IMR-90 (cell line): Measurements from ENCODE around the gene TMEM221. TPM values are rescaled to one million over a fixed set of nuclear protein-coding genes. Genes with fewer than 3 reads are reported as not detected.

ENCODE experiments used
- ATAC-seq: fragments of 200-7000 bp; cut with Tn5 transposase; 2 replicates; pipeline ENCODE4 v1.9.1; 2020; ENCODE audit warnings: low read depth, mild to moderate bottlenecking, moderate library complexity
- BruUV-seq: library from RNA; stranded (reverse); fragments of 400-500 nt; replicated peaks from 2 replicates; lab custom pipeline; 2021; lab: Mats Ljungman, UMichigan
- CTCF ChIA-PET: fragments of 300-600 bp; formaldehyde crosslinking; extraction: SDS; loops from one replicate; lab custom pipeline; 2021; ENCODE audit warnings: antibody characterized with exemption; lab: Yijun Ruan, JAX
- POLR2A ChIA-PET: fragments of 300-600 bp; sonication (Branson Sonifier 250); formaldehyde crosslinking; loops from one replicate; lab custom pipeline; 2022; ENCODE audit warnings: antibody characterized with exemption; ENCODE audit not compliant: unreplicated experiment; lab: Charles Lee
- DNase-seq: peaks from one replicate; pipeline ENCODE4 v3.0.0; 2013
- H2AFZ ChIP-seq: replicated peaks from 2 replicates; pipeline ENCODE3; 2013; ENCODE audit warnings: low read length, mild to moderate bottlenecking; ENCODE audit not compliant: poor library complexity
- H2AK5ac ChIP-seq: 2 replicates; pipeline ENCODE4 v1.6.1; 2013; ENCODE audit warnings: low read depth, low read length, inconsistent platforms
- H2AK9ac ChIP-seq: replicated peaks from 2 replicates; pipeline ENCODE3; 2013; ENCODE audit warnings: mild to moderate bottlenecking, low read depth, low read length, moderate library complexity; ENCODE audit not compliant: poor library complexity
- H2BK120ac ChIP-seq: 2 replicates; pipeline ENCODE4 v1.6.1; 2013; ENCODE audit warnings: low read depth, low read length, inconsistent platforms
- H2BK15ac ChIP-seq: 3 replicates; pipeline ENCODE4 v1.6.1; 2013; ENCODE audit warnings: low read depth, low read length, inconsistent platforms
- H2BK20ac ChIP-seq: 2 replicates; pipeline ENCODE4 v1.6.1; 2013; ENCODE audit warnings: low read depth, mild to moderate bottlenecking, inconsistent platforms, low read length, moderate library complexity
- H2BK5ac ChIP-seq: 2 replicates; pipeline ENCODE4 v1.6.1; 2013; ENCODE audit warnings: mild to moderate bottlenecking, low read depth, low read length, inconsistent platforms; ENCODE audit not compliant: poor library complexity, severe bottlenecking
- H3K14ac ChIP-seq: replicated peaks from 2 replicates; pipeline ENCODE4 v1.6.1; 2013; ENCODE audit warnings: low read depth, low read length, inconsistent platforms
- H3K18ac ChIP-seq: 2 replicates; pipeline ENCODE4 v1.6.1; 2013; ENCODE audit warnings: low read depth, low read length, control low read depth
- H3K23ac ChIP-seq: 2 replicates; pipeline ENCODE4 v1.6.1; 2013; ENCODE audit warnings: low read depth, low read length, inconsistent platforms
- H3K27ac ChIP-seq: 2 replicates; pipeline ENCODE4 v1.5.1; 2013; ENCODE audit warnings: mild to moderate bottlenecking, control low read depth, low read length; ENCODE audit not compliant: insufficient read depth
- H3K27me3 ChIP-seq: 2 replicates; pipeline ENCODE4 v1.6.1; 2013; ENCODE audit warnings: low read length; ENCODE audit not compliant: control insufficient read depth, insufficient read depth
- H3K36me3 ChIP-seq: 2 replicates; pipeline ENCODE4 v1.6.1; 2013; ENCODE audit warnings: low read length, mixed read lengths; ENCODE audit not compliant: control insufficient read depth, insufficient read depth
- H3K4ac ChIP-seq: 2 replicates; pipeline ENCODE4 v1.6.1; 2013; ENCODE audit warnings: low read depth, low read length, inconsistent platforms
- H3K4me1 ChIP-seq: 2 replicates; pipeline ENCODE4 v1.6.1; 2013; ENCODE audit warnings: low read length, mixed read lengths; ENCODE audit not compliant: control insufficient read depth, insufficient read depth
- H3K4me2 ChIP-seq: 2 replicates; pipeline ENCODE4 v1.6.1; 2013; ENCODE audit warnings: low read depth, mild to moderate bottlenecking, control low read depth, low read length, moderate library complexity
- H3K4me3 ChIP-seq: 2 replicates; pipeline ENCODE4 v1.5.1; 2013; ENCODE audit warnings: low read depth, mild to moderate bottlenecking, control low read depth, low read length, moderate library complexity; ENCODE audit not compliant: insufficient read depth
- H3K56ac ChIP-seq: 2 replicates; pipeline ENCODE4 v1.6.1; 2013; ENCODE audit warnings: low read length, inconsistent platforms; ENCODE audit not compliant: insufficient read depth; ENCODE audit errors: extremely low read depth
- H3K79me1 ChIP-seq, 2 experiments: 2 replicates each; pipeline ENCODE4 v1.6.1; 2013; ENCODE audit warnings: low read length in 2 of 2, inconsistent platforms in 1 of 2, low read depth in 1 of 2
- H3K9ac ChIP-seq: 2 replicates; pipeline ENCODE4 v1.6.1; 2013; ENCODE audit warnings: low read depth, low read length, control low read depth
- H3K9me1 ChIP-seq: 2 replicates; pipeline ENCODE4 v1.6.1; 2013; ENCODE audit warnings: low read length, inconsistent platforms; ENCODE audit not compliant: insufficient read depth
- H3K9me3 ChIP-seq: 2 replicates; pipeline ENCODE4 v1.6.1; 2013; ENCODE audit warnings: low read length; ENCODE audit not compliant: control insufficient read depth, insufficient read depth
- H4K20me1 ChIP-seq: 2 replicates; pipeline ENCODE4 v1.6.1; 2013; ENCODE audit warnings: low read length, inconsistent platforms; ENCODE audit not compliant: insufficient read depth
- H4K5ac ChIP-seq: 2 replicates; pipeline ENCODE4 v1.6.1; 2013; ENCODE audit warnings: mild to moderate bottlenecking, low read depth, low read length, control low read depth
- H4K8ac ChIP-seq, 2 experiments: 2 replicates each; pipeline ENCODE4 v1.6.1; 2013; ENCODE audit warnings: low read depth in 2 of 2, low read length in 2 of 2, control low read depth in 1 of 2, inconsistent platforms in 1 of 2
- H4K91ac ChIP-seq: 2 replicates; pipeline ENCODE4 v1.6.1; 2013; ENCODE audit warnings: low read depth, low read length, inconsistent platforms; ENCODE audit not compliant: insufficient read depth
- BHLHE40 ChIP-seq: fragments of 150-350 bp; IDR thresholded peaks from 2 replicates; pipeline ENCODE4 v1.6.1; 2016; ENCODE audit warnings: mild to moderate bottlenecking, low read depth, low read length
- CEBPB ChIP-seq: IDR thresholded peaks from 2 replicates; pipeline ENCODE4 v1.6.1; 2012; ENCODE audit warnings: low read depth, low read length, improper control_type of control experiment
- CHD1 ChIP-seq: IDR thresholded peaks from 2 replicates; pipeline ENCODE4 v1.6.1; 2012; ENCODE audit warnings: low read depth, low read length, improper control_type of control experiment
- FOS ChIP-seq: fragments of 150-350 bp; IDR thresholded peaks from 2 replicates; pipeline ENCODE4 v1.6.1; 2016; ENCODE audit warnings: low read depth, low read length
- MAFK ChIP-seq: IDR thresholded peaks from 2 replicates; pipeline ENCODE4 v1.6.1; 2012; ENCODE audit warnings: low read depth, low read length, improper control_type of control experiment
- MAZ ChIP-seq: IDR thresholded peaks from 2 replicates; pipeline ENCODE4 v1.6.1; 2012; ENCODE audit warnings: low read depth, mild to moderate bottlenecking, low read length, improper control_type of control experiment, moderate library complexity, borderline replicate concordance
- MXI1 ChIP-seq: IDR thresholded peaks from 2 replicates; pipeline ENCODE4 v1.6.1; 2012; ENCODE audit warnings: low read depth, mild to moderate bottlenecking, low read length, moderate library complexity, borderline replicate concordance
- NFE2L2 ChIP-seq: fragments of 150-350 bp; IDR thresholded peaks from 2 replicates; pipeline ENCODE4 v1.6.1; 2016; ENCODE audit warnings: low read depth, mild to moderate bottlenecking, low read length
- POLR2A ChIP-seq: IDR thresholded peaks from 2 replicates; pipeline ENCODE4 v1.6.1; 2012; ENCODE audit warnings: mild to moderate bottlenecking, low read depth, low read length
- RAD21 ChIP-seq: IDR thresholded peaks from 2 replicates; pipeline ENCODE4 v1.6.1; 2012; ENCODE audit warnings: low read length, improper control_type of control experiment
- RCOR1 ChIP-seq: IDR thresholded peaks from 2 replicates; pipeline ENCODE4 v1.6.1; 2012; ENCODE audit warnings: mild to moderate bottlenecking, low read length, improper control_type of control experiment; ENCODE audit not compliant: insufficient replicate concordance
- RFX5 ChIP-seq: IDR thresholded peaks from 2 replicates; pipeline ENCODE4 v1.8.0; 2012; ENCODE audit warnings: low read depth, mild to moderate bottlenecking, low read length, moderate library complexity
- SMC3 ChIP-seq: fragments of 150-350 bp; IDR thresholded peaks from 2 replicates; pipeline ENCODE4 v1.6.1; 2016; ENCODE audit warnings: low read depth, mild to moderate bottlenecking, antibody characterized with exemption, low read length, moderate library complexity
- WGBS, 2 experiments: methylation state at CpG; one replicate each; pipeline versions ENCODE4 v1.1.5 to v1.1.7; 2013; ENCODE audit warnings: missing lambda C conversion rate in 2 of 2; ENCODE audit not compliant: insufficient read length in 1 of 2; ENCODE audit errors: extremely low coverage in 2 of 2; 5-methylcytosine and 5-hydroxymethylcytosine counted together
- dilution Hi-C: fragments of 300-500 bp; cut with HindIII; formaldehyde crosslinking; loops from one replicate; pipeline ENCODE4 v1.14.3; 2018; ENCODE audit warnings: low sequenced_read_pairs; ENCODE audit not compliant: unreplicated experiment
- in situ Hi-C: fragments of 300-500 bp; cut with MboI; formaldehyde crosslinking; loops from 3 replicates; pipeline ENCODE4 v1.14.3; 2019; ENCODE audit warnings: low sequenced_read_pairs, inconsistent platforms, mixed read lengths
- intact Hi-C: fragments of 100-400 bp; cut with micrococcal nuclease; formaldehyde crosslinking; loops from 2 replicates; pipeline ENCODE4 v1.10.0; 2022
- polyA plus RNA-seq, 3 experiments: library from polyadenylated mRNA; depleted of rRNA; stranded (reverse); fragments of >200 nt; gene quantifications; 2 replicates each; pipeline ENCODE4 v1.2.3, GENCODE V29; 2012; ENCODE audit warnings: low replicate concordance in 1 of 3
- total RNA-seq: library from RNA; depleted of rRNA; stranded (reverse); fragments of >200 nt; gene quantifications from 2 replicates; pipeline ENCODE4 v1.2.3, GENCODE V29; 2012
- TF ChIP-seq, protein P1 (sequence below): conservative IDR thresholded peaks from 2 replicates; pipeline ENCODE4 v1.5.1; 2012; ENCODE audit warnings: mild to moderate bottlenecking, low read depth, low read length, improper control_type of control experiment
- TF ChIP-seq, protein P2 (sequence below): fragments of 150-350 bp; IDR thresholded peaks from 2 replicates; pipeline ENCODE4 v1.6.1; 2017; ENCODE audit warnings: mild to moderate bottlenecking, antibody characterized with exemption, low read length, low read depth
- TF ChIP-seq, protein P3 (sequence below): fragments of 150-350 bp; IDR thresholded peaks from 2 replicates; pipeline ENCODE4 v1.6.1; 2016; ENCODE audit warnings: low read depth, mild to moderate bottlenecking, low read length, moderate library complexity, borderline replicate concordance

The TMEM221 gene
- total and polyA plus RNA-seq, 2 of the 4 experiments (the other 2 are of a cell fraction): 0.12 TPM; not detected in 1

DNA sequence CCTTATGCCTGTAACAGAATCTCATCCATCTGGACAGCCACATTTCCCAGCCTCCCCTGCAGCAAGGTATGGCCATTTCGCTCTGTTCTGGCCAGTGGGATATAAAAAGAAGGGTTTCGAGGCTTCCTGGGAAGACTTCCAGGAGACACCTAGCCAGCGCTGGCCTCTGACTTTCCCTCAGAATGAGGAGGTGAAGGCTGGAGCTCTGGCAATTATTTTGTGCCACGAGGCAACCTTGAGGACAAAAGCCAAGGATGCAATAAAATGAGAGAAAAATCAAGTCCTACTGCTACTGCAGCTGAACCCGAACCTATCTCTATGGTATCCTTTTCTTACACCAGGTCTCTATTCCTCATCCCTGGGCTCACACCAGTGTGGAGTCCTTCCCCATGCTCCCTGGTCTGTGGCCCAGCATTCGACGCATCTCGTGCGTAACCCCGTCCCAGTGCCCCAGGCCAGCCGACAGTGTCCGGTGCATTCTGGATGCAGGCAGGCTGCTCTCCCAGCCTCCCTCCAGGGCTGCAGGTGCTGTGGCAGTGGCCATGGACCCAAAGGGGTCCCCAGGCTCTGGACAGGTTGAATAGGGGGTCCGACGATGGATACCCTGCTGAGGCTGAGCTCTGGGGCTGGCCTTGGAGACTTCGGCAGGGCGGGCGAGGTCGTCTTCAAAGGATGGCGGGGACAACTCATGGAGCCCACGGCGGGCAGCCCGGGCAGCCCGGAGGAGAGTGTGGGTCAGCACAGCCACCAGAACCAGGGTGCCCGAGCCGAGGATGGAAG is 12.2 kb downstream of the TMEM221 start:
- no peak overlapping the region for H4K91ac ChIP-seq
- H3K4me3 ChIP-seq: no peak overlapping the region
- H2BK20ac ChIP-seq: no peak overlapping the region
- no peak overlapping the region for H3K4ac ChIP-seq
- H2BK120ac ChIP-seq: no peak overlapping the region
- dilution Hi-C loops: no loop called here
- H3K9me1 ChIP-seq: no peaks in the 10 kb centered on the region
- intact Hi-C loops: no loop called here
- H3K14ac ChIP-seq: no peak overlapping the region
- no peak overlapping the region for H2AFZ ChIP-seq
- no peak overlapping the region for H2BK15ac ChIP-seq
- no peak for ATAC-seq
- H2AK5ac ChIP-seq: no peak overlapping the region
- ChIA-PET CTCF (no interaction called here), POLR2A (no interaction called here)
- H3K27me3 ChIP-seq: no peaks in the 10 kb centered on the region
- H3K9me3 ChIP-seq: peaks cover 2% of the 10 kb centered on the region; the same call in 1 of the 2 replicates
- H3K27ac ChIP-seq: no peak overlapping the region
- no peak for TF ChIP-seq RCOR1
- TF ChIP-seq POLR2A: no peak
- TF ChIP-seq CEBPB: no peak
- TF ChIP-seq, protein P1, sequence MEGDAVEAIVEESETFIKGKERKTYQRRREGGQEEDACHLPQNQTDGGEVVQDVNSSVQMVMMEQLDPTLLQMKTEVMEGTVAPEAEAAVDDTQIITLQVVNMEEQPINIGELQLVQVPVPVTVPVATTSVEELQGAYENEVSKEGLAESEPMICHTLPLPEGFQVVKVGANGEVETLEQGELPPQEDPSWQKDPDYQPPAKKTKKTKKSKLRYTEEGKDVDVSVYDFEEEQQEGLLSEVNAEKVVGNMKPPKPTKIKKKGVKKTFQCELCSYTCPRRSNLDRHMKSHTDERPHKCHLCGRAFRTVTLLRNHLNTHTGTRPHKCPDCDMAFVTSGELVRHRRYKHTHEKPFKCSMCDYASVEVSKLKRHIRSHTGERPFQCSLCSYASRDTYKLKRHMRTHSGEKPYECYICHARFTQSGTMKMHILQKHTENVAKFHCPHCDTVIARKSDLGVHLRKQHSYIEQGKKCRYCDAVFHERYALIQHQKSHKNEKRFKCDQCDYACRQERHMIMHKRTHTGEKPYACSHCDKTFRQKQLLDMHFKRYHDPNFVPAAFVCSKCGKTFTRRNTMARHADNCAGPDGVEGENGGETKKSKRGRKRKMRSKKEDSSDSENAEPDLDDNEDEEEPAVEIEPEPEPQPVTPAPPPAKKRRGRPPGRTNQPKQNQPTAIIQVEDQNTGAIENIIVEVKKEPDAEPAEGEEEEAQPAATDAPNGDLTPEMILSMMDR: no peak
- TF ChIP-seq RFX5: no peak
- no peak for TF ChIP-seq MXI1
- TF ChIP-seq, protein P2, sequence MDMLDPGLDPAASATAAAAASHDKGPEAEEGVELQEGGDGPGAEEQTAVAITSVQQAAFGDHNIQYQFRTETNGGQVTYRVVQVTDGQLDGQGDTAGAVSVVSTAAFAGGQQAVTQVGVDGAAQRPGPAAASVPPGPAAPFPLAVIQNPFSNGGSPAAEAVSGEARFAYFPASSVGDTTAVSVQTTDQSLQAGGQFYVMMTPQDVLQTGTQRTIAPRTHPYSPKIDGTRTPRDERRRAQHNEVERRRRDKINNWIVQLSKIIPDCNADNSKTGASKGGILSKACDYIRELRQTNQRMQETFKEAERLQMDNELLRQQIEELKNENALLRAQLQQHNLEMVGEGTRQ: no peak
- TF ChIP-seq, protein P3, sequence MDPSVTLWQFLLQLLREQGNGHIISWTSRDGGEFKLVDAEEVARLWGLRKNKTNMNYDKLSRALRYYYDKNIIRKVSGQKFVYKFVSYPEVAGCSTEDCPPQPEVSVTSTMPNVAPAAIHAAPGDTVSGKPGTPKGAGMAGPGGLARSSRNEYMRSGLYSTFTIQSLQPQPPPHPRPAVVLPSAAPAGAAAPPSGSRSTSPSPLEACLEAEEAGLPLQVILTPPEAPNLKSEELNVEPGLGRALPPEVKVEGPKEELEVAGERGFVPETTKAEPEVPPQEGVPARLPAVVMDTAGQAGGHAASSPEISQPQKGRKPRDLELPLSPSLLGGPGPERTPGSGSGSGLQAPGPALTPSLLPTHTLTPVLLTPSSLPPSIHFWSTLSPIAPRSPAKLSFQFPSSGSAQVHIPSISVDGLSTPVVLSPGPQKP: no peak
- TF ChIP-seq SMC3: no peak
- TF ChIP-seq MAFK: no peak
- no peak for TF ChIP-seq FOS
- TF ChIP-seq MAZ: no peak
- TF ChIP-seq RAD21: no peak
- no peak for TF ChIP-seq BHLHE40
- TF ChIP-seq CHD1: no peak
- TF ChIP-seq NFE2L2: no peak
- no peak overlapping the region for H3K23ac ChIP-seq
- H4K8ac ChIP-seq: no peak overlapping the region
- H3K9ac ChIP-seq: no peak overlapping the region
- H3K4me1 ChIP-seq: no peaks in the 10 kb centered on the region
- no peak overlapping the region for H3K4me2 ChIP-seq
- H3K56ac ChIP-seq: no peak overlapping the region
- H3K18ac ChIP-seq: no peak overlapping the region
- H3K79me1 ChIP-seq: no peaks in the 10 kb centered on the region
- no TSS peak for BruUV-seq
- no peaks in the 10 kb centered on the region for H4K20me1 ChIP-seq
- in situ Hi-C loops: no loop called here
- H3K36me3 ChIP-seq: no peaks in the 10 kb centered on the region
- no peak for DNase-seq
- H2BK5ac ChIP-seq: no peak overlapping the region
- WGBS, 2 experiments: 87% methylated on average over 15 of the region's 25 CpGs; no CpG with 5 or more reads in 1 of the 2 experiments
- no peak overlapping the region for H4K5ac ChIP-seq
- H2AK9ac ChIP-seq: no peak overlapping the region
